Right renal pelvis (tissue), 4 donors: ENCODE measurements around the gene NGEF. TPM values are rescaled to one million over a fixed set of nuclear protein-coding genes. Genes with fewer than 3 reads are reported as not detected.
"Not testable (repeated sequence)": the region's sequence is repeated elsewhere in the genome, so short reads cannot be mapped to it uniquely, and the experiment has no call there.

Experiments used
- DNase-seq, 4 donors: peaks; one replicate each; pipeline ENCODE4 v3.0.0-alpha.2; 2013; ENCODE audit warnings: low read depth in 4 of 4, low spot score in 3 of 4, missing footprints in 1 of 4
- polyA plus RNA-seq, 4 donors: library from polyadenylated mRNA; unstranded; fragments of 120-200 nt; gene quantifications; one replicate each; pipeline ENCODE4 v1.2.1, GENCODE V29; 2013; ENCODE audit not compliant: insufficient read length in 4 of 4

NGEF gene
- polyA plus RNA-seq, 4 donors: 1.0 to 2.8 (median 2.2) TPM

GRCh38 chr2:233023761-233024410 is 10.8 kb upstream of the NGEF start:
- no peak for DNase-seq

DNA sequence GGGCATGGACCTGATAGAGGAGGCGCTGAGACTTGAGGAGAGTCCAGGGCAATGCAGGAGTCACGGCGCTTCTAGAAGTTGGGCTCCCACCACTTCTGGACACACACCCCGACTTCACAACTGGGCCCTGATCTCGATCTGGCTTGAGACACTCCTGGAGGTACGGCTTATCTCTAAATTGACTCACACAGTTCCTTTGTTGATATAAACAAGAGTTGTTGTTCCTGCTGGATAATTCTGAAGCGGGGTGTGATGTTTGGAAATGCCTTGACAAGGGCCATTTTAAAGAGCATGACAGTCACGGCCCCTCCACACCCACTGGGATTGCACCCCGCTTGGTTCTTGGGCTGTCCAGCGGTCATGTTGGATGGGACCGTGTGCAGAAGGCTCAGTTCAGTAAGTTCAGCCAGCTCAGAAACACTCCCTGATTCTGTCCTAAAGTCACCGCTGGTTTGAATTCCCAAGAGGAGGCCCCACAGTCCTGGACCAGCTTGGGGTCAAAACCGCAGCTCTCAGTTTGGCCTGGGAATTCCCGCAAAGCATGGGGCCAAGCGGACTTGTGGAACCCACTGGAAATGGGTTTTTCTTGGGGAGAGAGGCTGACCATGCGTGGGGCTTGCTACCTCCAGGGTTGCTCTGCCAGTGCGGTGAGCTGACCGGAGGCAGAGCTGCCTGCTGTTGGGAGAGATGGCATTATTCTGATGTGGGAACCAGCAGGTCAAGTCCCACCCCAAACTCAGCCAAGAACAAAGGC is 10.1 kb upstream of the NGEF start:
- DNase-seq: no peak

DNA sequence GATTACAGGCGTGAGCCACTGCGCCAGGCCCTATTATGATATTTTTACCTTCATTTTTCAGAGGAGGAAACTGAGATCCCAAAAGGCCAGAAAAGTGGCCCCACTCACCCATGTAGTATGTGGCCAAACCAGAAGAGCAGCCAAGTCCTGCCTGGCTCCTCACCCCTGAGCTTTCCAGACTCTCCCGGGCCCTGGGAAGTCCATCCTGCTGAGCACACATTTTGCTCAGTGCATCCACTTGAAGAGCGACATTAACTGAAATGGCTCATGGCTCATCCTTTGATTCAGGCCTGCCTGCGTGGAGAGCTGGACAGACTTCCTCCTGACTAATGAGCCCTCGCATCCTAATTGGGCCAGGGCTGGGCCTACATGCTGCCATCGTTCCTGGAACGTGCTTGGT is 9.5 kb upstream of the NGEF start:
- DNase-seq: no peak

GRCh38 chr2:233021771-233022170 is 8.7 kb upstream of the NGEF start:
- DNase-seq: no peak

DNA sequence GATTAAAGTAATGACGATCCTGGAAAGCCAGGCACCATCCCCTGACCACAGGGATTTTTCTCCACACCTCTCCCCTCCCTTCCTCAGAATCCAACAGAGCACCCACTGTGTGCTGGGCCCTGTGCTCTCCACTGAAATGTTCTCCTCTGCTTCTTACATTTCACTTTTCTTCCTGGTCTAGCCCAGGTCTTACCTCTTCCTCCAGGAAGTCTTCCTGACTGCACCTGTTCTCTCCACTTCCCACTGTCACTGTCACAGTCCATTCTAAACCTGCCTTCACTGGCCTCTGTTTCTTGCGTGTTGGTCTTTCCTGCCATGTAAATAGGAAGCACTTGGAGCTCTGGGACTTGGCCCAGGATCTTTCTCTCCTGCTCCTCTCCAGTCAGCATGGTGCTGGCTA is 7.4 kb upstream of the NGEF start:
- no peak for DNase-seq

DNA sequence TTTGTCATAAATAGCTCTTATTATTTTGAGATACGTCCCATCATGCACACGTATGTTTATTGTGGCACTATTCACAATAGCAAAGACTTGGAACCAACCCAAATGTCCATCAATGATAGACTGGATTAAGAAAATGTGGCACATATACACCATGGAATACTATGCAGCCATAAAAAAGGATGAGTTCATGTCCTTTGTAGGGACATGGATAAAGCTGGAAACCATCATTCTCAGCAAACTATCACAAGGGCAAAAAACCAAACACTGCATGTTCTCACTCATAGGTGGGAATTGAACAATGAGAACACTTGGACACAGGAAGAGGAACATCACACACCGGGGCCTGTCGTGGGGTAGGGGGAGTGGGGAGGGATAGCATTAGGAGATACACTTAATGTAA is 6.6 kb upstream of the NGEF start:
- not testable (repeated sequence) for DNase-seq

- DNase-seq: no peak
These were observed 4.9 kb upstream of the NGEF start for GRCh38 chr2:233017947-233018346.

DNA sequence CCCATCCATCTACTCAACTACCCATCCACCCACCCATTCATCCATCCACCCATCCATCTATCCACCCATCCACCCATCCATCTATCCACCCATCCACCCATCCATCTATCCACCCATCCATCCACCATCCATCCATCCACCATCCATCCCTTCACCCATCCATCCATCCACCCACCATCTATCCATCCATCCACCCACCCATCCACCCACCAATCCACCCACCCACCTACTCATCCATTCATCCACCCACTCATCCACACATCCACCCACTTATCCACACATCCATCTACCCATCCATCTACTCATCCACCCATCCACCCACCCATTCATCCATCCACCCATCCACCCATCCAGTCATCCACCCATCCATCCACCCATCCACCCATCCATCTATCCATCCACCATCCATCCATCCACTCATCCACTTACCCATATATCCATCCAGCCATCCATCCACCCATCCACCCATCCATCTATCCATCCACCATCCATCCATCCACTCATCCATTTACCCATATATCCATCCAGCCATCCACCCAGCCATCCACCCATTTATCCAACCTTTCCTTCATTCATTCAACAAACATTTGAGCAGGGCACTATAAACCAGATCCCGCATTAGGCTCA is 2.1 kb upstream of the NGEF start:
- DNase-seq: no peak

- no peak for DNase-seq
These were observed 594 bp upstream of the NGEF start for GRCh38 chr2:233013650-233014049.

DNA sequence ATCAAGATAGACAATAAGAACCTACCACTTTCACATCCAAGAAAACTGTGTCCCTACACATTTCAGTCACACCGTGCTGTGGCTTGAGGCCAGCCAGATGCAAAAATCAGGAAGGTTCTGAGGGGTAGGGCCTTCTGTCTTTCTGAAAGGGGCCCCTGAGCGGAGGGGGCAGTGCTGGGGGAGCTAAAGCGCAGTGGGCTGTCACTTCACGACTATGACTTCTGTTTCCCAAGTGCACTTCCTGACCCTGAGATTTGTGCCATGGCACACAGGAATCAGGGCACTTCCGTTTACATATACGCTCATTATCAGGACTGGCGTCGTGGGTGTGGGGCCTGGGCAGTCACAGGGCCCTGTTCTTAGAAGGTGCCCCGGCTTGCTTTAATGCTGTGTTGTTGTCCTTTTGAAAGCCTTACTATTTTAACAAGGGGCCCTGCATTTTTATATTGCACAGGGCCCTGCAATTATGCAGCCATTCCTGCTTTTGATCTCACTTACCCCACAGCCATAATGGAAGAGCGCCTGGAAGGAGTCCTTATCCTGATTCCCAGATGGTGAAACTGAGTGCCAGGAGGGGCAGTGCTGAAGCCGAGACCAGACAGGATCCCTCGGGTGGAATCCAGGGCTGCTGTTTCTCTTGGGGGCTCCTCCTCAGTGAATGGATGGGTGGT is 620 bp downstream of the NGEF start:
- DNase-seq: no peak

GRCh38 chr2:233011702-233012131 is 1.3 kb downstream of the NGEF start:
- no peak for DNase-seq

DNA sequence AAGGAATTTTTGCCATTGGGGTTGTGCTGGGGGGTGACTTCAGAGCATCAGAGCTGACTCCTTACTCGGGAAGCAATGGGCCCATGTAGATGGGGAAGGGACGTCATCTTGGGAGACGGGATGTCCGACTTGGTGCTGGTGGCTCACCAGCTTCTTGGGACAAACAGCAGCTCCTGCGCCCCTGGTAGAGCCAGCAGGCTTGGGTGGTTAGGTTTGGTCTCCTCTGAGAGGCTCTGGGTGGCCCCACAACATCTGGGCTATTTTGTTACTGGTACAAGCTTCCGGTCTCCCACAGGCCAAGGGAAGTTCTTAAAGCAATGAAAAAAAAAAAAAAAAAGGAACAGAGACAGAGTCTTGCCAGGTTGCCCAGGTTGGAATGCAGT is 1.8 kb downstream of the NGEF start:
- no peak for DNase-seq

- DNase-seq: no peak
These were observed 2.3 kb downstream of the NGEF start for GRCh38 chr2:233010569-233011267.

GRCh38 chr2:233009661-233010060 is 3.4 kb downstream of the NGEF start:
- DNase-seq: no peak

GRCh38 chr2:233007739-233008138 is 5.3 kb downstream of the NGEF start:
- no peak for DNase-seq

- DNase-seq: no peak
These were observed 5.8 kb downstream of the NGEF start for GRCh38 chr2:233007270-233007669.

DNA sequence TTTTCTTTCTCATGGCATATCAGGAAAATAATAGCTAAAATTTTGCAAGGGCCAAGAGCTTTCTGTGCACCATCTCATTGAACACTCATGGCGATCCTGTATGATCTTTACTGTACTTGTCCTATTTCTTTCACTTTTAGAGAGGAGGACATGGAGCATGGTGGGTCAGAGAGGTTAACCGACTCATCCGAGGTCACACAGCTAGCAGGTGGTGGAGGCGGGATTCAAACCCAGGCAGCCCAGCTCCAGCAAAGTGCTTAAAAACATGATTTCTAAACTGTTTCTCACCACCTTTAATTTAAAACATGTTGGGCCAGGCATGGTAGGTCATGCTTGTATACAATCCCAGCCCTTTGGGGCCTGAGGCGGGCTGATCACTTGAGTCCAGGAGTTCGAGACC is 6.4 kb downstream of the NGEF start:
- no peak for DNase-seq

DNA sequence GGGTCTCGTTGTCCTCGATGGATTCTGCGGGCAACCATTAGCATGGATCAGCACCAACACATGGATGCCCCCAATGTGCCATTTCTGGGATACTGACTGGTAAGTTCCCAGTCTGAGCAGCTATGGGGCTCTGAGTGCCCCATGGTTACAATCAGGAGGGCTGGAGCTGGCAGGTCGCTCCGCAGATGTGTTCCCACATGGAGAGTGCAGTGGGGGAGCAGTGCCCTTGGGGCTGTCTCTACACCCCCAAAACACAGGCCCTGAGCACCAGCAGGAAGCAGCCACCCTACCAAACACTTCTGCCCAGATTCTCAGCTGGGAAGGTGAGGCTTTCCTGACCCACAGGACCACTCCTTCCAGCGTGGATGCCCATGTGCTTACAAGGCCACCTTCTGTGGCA is 8.0 kb downstream of the NGEF start:
- DNase-seq: no peak

GRCh38 chr2:233003658-233004555 is 9.1 kb downstream of the NGEF start:
- no peak for DNase-seq
